ENCODE measurements around the gene NPPB. TPM values are rescaled to one million over a fixed set of nuclear protein-coding genes. Genes with fewer than 3 reads are reported as not detected.

The NPPB gene
- total and polyA plus RNA-seq, 2 donors from 2014 or later, result not detected

- H3K27ac ChIP-seq (ENCODE audit: low read depth in 2 of 2, low read length in 2 of 2), result no peak overlapping the region
- TF ChIP-seq, protein P1, sequence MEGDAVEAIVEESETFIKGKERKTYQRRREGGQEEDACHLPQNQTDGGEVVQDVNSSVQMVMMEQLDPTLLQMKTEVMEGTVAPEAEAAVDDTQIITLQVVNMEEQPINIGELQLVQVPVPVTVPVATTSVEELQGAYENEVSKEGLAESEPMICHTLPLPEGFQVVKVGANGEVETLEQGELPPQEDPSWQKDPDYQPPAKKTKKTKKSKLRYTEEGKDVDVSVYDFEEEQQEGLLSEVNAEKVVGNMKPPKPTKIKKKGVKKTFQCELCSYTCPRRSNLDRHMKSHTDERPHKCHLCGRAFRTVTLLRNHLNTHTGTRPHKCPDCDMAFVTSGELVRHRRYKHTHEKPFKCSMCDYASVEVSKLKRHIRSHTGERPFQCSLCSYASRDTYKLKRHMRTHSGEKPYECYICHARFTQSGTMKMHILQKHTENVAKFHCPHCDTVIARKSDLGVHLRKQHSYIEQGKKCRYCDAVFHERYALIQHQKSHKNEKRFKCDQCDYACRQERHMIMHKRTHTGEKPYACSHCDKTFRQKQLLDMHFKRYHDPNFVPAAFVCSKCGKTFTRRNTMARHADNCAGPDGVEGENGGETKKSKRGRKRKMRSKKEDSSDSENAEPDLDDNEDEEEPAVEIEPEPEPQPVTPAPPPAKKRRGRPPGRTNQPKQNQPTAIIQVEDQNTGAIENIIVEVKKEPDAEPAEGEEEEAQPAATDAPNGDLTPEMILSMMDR (IDR thresholded peaks at IDR 0.05; ENCODE audit: borderline replicate concordance, extremely low read depth, insufficient read depth), result no peak
- H3K36me3 ChIP-seq (ENCODE audit: control insufficient read depth in 2 of 3, insufficient read depth in 3 of 3, low read length in 3 of 3), result no peaks in the 10 kb centered on the region
- no peaks in the 10 kb centered on the region for H3K27me3 ChIP-seq (ENCODE audit: control insufficient read depth, insufficient read depth, low read length)
- no peak overlapping the region for H3K4me3 ChIP-seq (ENCODE audit: low read length in 3 of 3)
- intact Hi-C loops (cut with DNase I), result no loop called here
- H3K9ac ChIP-seq (ENCODE audit: low read length in 3 of 3), result no peak overlapping the region
- no peaks in the 10 kb centered on the region for H3K9me3 ChIP-seq (ENCODE audit: control insufficient read depth in 2 of 3, insufficient read depth in 1 of 3, low read length in 3 of 3)
- FAIRE-seq (no peak), DNase-seq (peak in 1 of 5 donors; percentile 53)
- H3K4me1 ChIP-seq (ENCODE audit: control insufficient read depth in 2 of 3, insufficient read depth in 2 of 3, low read depth in 1 of 3, low read length in 3 of 3), result peaks cover 0 to 10% (median 0%) of the 10 kb centered on the region in 3 donors
These were observed 21.4 kb upstream of the NPPB start for GRCh38 chr1:11880181-11880575.

GRCh38 chr1:11879311-11880180, 20.8 kb upstream of the NPPB start:
- FAIRE-seq (no peak), DNase-seq (peak in 1 of 5 donors; percentile 37)
- TF ChIP-seq, protein P1 (IDR thresholded peaks at IDR 0.05; ENCODE audit: borderline replicate concordance, extremely low read depth, insufficient read depth), result no peak
- Histone ChIP-seq H3K27me3 (ENCODE audit: control insufficient read depth, insufficient read depth, low read length) (no peaks in the 10 kb centered on the region), H3K4me1 (ENCODE audit: control insufficient read depth in 2 of 3, insufficient read depth in 2 of 3, low read depth in 1 of 3, low read length in 3 of 3) (peaks cover 0 to 10% (median 0%) of the 10 kb centered on the region in 3 donors), H3K9ac (ENCODE audit: low read length in 3 of 3) (no peak overlapping the region), H3K36me3 (ENCODE audit: control insufficient read depth in 2 of 3, insufficient read depth in 3 of 3, low read length in 3 of 3) (no peaks in the 10 kb centered on the region), H3K4me3 (ENCODE audit: low read length in 3 of 3) (no peak overlapping the region), H3K27ac (ENCODE audit: low read depth in 2 of 2, low read length in 2 of 2) (no peak overlapping the region), H3K9me3 (ENCODE audit: control insufficient read depth in 2 of 3, insufficient read depth in 1 of 3, low read length in 3 of 3) (no peaks in the 10 kb centered on the region)
- intact Hi-C loops (cut with DNase I), result no loop called here

DNA sequence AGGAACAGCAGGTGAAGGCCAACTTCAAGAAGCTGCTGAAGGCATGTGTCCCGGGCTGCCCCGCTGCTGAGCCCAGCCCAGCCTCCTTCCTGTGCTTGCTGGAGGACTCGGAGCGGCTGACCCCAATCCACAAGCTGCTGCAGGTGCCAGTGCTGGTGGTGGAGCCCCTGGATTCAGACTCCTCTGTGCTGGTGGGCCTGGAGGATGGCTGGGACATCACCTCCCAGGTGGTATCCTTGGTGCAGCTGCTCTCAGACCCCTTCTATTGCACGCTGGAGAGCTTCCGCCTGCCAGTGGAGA, 20.1 kb upstream of the NPPB start:
- Histone ChIP-seq H3K4me1 (ENCODE audit: control insufficient read depth in 2 of 3, insufficient read depth in 2 of 3, low read depth in 1 of 3, low read length in 3 of 3) (peaks cover 0 to 13% (median 0%) of the 10 kb centered on the region in 3 donors), H3K27ac (ENCODE audit: low read depth in 2 of 2, low read length in 2 of 2) (no peak overlapping the region)
- no peak for FAIRE-seq

More for the DNA sequence above, 20.1 kb upstream of the NPPB start:
- TF ChIP-seq, protein P1 (IDR thresholded peaks at IDR 0.05; ENCODE audit: borderline replicate concordance, extremely low read depth, insufficient read depth), result no peak
- Histone ChIP-seq H3K9me3 (ENCODE audit: control insufficient read depth in 2 of 3, insufficient read depth in 1 of 3, low read length in 3 of 3) (no peaks in the 10 kb centered on the region), H3K9ac (ENCODE audit: low read length in 3 of 3) (no peak overlapping the region), H3K4me3 (ENCODE audit: low read length in 3 of 3) (no peak overlapping the region), H3K36me3 (ENCODE audit: control insufficient read depth in 2 of 3, insufficient read depth in 3 of 3, low read length in 3 of 3) (no peaks in the 10 kb centered on the region), H3K27me3 (ENCODE audit: control insufficient read depth, insufficient read depth, low read length) (no peaks in the 10 kb centered on the region)
- intact Hi-C loops (cut with DNase I), result no loop called here
- no peak for DNase-seq

All from kidney (tissue), 14 donors.